GM19324 (cell line): ENCODE measurements around the gene HOXA6.

Experiments used
- ATAC-seq: cut with Tn5 transposase; IDR thresholded peaks from one replicate; pipeline ENCODE4 v1.9.1; 2021; ENCODE audit warnings: mild to moderate bottlenecking, moderate library complexity; ENCODE audit not compliant: unreplicated experiment, low FRiP score

The HOXA6 gene

GRCh38 chr7:27101957-27102580 is 45.5 kb downstream of the HOXA6 start:
- no peak for ATAC-seq

DNA sequence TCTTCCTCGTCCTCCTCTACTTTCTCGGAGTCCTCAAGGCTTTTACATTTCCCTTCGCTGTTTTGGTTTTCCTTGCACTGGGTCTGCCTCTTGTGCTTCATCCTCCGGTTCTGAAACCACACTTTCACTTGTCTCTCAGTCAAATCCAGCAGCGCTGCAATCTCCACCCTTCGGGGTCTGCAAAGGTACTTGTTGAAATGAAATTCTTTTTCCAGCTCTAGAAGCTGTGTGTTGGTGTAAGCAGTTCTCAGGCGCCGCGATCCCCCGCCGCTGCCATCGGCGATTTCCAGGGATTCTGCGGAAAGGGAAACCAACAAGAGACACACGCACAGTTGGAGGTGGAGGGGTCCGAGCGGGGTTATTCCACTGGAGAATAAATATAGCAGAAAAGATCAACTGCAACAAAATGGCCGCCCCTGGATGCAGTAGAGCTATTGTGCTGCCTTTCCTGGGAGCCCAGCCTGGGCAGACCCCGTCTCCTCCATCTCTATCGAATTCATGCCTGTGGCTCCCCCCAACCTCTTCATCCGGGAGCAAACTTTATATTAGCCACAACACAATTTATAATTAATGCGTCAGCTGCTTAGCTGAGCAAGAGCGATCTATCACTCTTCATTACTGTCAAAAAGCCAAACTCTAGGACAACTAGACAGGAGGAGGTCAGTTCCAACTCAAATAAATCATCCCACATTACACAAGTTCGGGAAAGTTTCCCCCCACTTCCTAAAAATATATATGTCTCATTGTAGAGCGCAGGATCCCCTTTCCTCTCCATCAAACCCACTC is 46.2 kb downstream of the HOXA6 start:
- ATAC-seq = no peak

DNA sequence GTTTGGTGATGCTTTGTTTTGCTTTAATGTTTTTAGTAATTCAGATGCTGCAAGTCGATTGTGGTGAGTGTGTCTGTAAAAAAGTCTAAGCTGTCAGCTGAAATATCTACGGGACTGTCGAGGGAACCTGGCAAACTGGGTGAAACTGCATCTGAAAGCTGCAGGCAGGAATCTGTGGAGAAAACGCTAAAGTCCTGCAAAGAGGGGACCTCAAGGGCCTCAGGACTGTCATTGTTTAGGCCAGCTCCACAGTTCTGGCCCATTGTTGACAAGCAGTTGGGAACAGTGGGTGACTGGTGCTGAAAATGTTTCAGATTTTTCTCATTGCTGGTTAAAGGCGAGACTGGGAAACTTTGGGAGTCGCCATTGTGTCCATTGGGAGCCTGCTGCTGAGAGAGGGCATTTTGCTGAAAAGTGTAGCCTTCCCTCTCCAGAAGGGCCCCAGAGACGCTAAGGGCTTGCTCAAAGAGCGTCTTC is 46.8 kb downstream of the HOXA6 start:
- no peak for ATAC-seq

GRCh38 chr7:27099453-27100370 is 47.9 kb downstream of the HOXA6 start:
- no peak for ATAC-seq

GRCh38 chr7:27098578-27099451 is 48.8 kb downstream of the HOXA6 start:
- no peak for ATAC-seq

GRCh38 chr7:27097686-27098577 is 49.6 kb downstream of the HOXA6 start:
- ATAC-seq = no peak

DNA sequence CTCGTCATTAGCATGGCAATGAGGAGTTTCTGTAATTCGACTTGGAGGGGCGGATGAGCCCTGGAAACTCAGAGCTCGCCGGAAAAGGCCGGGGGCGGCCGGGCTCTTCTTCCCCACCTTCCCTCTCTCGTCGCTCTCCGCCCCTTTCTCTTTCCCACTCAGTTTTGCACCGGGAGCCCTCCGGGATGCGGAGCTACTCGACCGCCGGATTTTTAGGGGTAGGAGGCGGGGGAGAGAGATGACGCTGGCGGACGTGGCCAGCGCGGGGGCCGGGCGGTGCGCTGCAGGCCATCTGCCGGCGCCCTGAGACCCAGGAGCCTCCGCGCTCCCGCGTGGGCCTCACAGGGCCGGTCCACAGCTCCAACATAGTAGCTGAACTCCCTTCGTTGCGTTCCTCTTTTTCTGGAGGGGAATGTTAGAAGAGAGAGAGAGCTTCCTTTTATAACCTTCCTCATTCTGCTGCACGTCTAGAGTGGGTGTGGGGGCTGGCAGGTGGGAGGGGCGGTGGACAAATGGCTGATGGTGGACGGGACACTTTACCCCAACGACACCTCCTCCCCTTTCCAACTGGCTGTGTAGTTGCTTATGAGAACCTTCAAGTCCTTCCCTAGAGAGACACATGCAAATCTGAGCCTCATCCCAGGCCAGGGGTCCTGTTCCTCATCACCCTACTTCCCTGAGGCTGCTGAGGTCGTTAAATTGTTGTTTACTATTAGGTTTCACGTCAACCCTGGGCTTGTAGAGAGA is 50.6 kb downstream of the HOXA6 start:
- no peak for ATAC-seq

GRCh38 chr7:27095897-27096767 is 51.4 kb downstream of the HOXA6 start, which contains the start of gene HOXA1:
Gene HOXA1, minus strand, starts transcription at chr7:27096000. Its CDS starts 88 bp downstream, at chr7:27095912.
- peak; percentile 87 for ATAC-seq
